Calu3 (cell line): ENCODE data around the gene GAS7. TPM values are rescaled to one million over a fixed set of nuclear protein-coding genes. Genes with fewer than 3 reads are reported as not detected.

Experiments used
- BruUV-seq: library from RNA; stranded (reverse); fragments of 400-500 nt; replicated peaks from 2 replicates; lab custom pipeline; 2021; lab: Mats Ljungman, UMichigan
- CTCF ChIA-PET: fragments of 300-600 bp; sonication (Branson Sonifier 250); formaldehyde crosslinking; loops from one replicate; lab custom pipeline; 2022; ENCODE audit warnings: antibody characterized with exemption; lab: Charles Lee
- DNase-seq: peaks from one replicate; pipeline ENCODE4 v3.0.0; 2022
- H3K27ac Mint-ChIP-seq: one replicate; pipeline ENCODE4 v1.8.0; 2022; ENCODE audit warnings: mixed read lengths; ENCODE audit not compliant: unreplicated experiment
- H3K27me3 Mint-ChIP-seq: one replicate; pipeline ENCODE4 v1.8.0; 2022; ENCODE audit warnings: mixed read lengths; ENCODE audit not compliant: unreplicated experiment
- H3K36me3 Mint-ChIP-seq: one replicate; pipeline ENCODE4 v1.8.0; 2022; ENCODE audit warnings: mild to moderate bottlenecking, moderate library complexity, mixed read lengths; ENCODE audit not compliant: insufficient read depth, unreplicated experiment
- H3K4me1 Mint-ChIP-seq: one replicate; pipeline ENCODE4 v1.8.0; 2022; ENCODE audit warnings: mild to moderate bottlenecking, low read depth, mixed read lengths; ENCODE audit not compliant: unreplicated experiment
- H3K4me3 Mint-ChIP-seq: one replicate; pipeline ENCODE4 v1.8.0; 2022; ENCODE audit warnings: mild to moderate bottlenecking, low read depth, moderate library complexity, mixed read lengths; ENCODE audit not compliant: unreplicated experiment
- H3K9me3 Mint-ChIP-seq: one replicate; pipeline ENCODE4 v1.8.0; 2022; ENCODE audit warnings: low read depth, mixed read lengths; ENCODE audit not compliant: unreplicated experiment
- intact Hi-C: fragments of 100-400 bp; cut with micrococcal nuclease; formaldehyde crosslinking; loops from one replicate; pipeline ENCODE4 v1.10.0; 2022; ENCODE audit not compliant: unreplicated experiment
- total RNA-seq: library from RNA; stranded (reverse); gene quantifications from 2 replicates; pipeline ENCODE4 v1.2.3, GENCODE V29; 2022
- TF ChIP-seq, protein P1 (sequence below): fragments of 200-600 bp; IDR thresholded peaks from one replicate; pipeline ENCODE4 v1.8.0; 2022; ENCODE audit warnings: antibody characterized with exemption; ENCODE audit not compliant: unreplicated experiment

The GAS7 gene
- total RNA-seq, 1 experiment from 2014 or later: 0.42 TPM

DNA sequence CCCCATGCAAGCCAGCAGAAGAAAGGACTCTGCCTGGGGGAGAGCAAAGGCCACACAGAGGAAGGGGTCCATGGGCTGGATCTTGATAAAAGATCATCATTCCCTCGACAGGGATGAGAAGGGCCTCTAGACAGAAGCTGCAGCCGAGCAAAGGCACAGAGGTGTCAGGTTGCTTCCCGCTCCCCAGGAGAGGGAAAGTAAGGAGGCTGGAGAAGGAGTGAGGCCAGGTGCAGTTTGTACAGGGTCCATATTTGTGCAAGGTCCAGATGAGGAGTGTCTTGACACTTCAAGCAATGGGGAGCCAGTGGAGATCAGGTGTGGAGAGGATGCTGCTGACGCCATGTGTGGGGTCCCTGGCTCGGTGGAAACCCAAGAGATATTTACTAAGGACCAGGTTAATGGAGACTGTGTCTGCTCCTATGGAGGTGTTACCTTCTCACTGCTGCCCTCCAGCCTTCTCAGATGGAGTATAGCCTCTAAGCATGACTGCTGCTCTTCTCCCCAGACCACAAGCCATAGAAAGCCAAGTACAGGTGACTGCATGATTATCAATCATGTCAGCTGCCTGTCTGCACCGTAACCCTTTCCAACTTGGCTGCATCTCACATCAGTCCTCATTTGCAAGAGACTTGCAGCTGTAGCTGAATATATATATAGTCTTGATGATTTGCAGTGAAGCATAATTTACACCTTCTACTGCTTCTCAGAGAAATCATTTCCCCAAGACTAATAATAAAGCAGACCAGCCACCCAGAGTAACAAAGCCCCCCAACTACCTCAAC, 21.1 kb downstream of the GAS7 start:
- DNase-seq: no peak
- no TSS peak for BruUV-seq
- intact Hi-C loops: no loop called here
- no peaks in the 10 kb centered on the region for H3K27me3 Mint-ChIP-seq
- H3K27ac Mint-ChIP-seq: no peak overlapping the region
- TF ChIP-seq, protein P1, sequence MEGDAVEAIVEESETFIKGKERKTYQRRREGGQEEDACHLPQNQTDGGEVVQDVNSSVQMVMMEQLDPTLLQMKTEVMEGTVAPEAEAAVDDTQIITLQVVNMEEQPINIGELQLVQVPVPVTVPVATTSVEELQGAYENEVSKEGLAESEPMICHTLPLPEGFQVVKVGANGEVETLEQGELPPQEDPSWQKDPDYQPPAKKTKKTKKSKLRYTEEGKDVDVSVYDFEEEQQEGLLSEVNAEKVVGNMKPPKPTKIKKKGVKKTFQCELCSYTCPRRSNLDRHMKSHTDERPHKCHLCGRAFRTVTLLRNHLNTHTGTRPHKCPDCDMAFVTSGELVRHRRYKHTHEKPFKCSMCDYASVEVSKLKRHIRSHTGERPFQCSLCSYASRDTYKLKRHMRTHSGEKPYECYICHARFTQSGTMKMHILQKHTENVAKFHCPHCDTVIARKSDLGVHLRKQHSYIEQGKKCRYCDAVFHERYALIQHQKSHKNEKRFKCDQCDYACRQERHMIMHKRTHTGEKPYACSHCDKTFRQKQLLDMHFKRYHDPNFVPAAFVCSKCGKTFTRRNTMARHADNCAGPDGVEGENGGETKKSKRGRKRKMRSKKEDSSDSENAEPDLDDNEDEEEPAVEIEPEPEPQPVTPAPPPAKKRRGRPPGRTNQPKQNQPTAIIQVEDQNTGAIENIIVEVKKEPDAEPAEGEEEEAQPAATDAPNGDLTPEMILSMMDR: no peak
- no peaks in the 10 kb centered on the region for H3K36me3 Mint-ChIP-seq
- no peaks in the 10 kb centered on the region for H3K4me1 Mint-ChIP-seq
- H3K9me3 Mint-ChIP-seq: no peaks in the 10 kb centered on the region
- CTCF ChIA-PET: no interaction called here
- no peak overlapping the region for H3K4me3 Mint-ChIP-seq

GRCh38 chr17:10173913-10174312, 24.5 kb downstream of the GAS7 start:
- DNase-seq: no peak
- Mint-ChIP-seq H3K27me3 (peaks cover 15% of the 10 kb centered on the region), H3K4me1 (no peaks in the 10 kb centered on the region), H3K36me3 (no peaks in the 10 kb centered on the region), H3K9me3 (peaks cover 2% of the 10 kb centered on the region), H3K27ac (no peak overlapping the region), H3K4me3 (no peak overlapping the region)
- BruUV-seq: no TSS peak
- CTCF ChIA-PET: no interaction called here
- intact Hi-C loops: no loop called here
- TF ChIP-seq, protein P1: no peak

DNA sequence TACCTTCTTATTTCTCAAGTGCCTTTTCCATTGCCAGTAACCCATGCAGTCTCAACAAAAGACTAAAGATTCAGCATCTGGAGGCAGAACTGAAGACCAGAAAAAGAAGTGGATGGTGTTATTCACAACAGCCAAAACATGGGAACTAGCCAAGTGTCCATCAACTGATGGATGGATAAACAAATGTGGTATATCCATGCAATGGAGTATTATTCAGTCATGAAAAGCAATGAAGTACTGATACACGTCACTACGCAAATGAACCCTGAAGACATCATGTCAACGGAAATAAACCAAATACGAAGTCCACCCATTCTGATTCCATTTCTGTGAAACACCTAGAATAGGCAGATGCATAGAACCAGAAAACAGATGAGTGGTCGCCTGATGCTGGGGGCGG, 25.6 kb downstream of the GAS7 start:
- H3K9me3 Mint-ChIP-seq: peaks cover 2% of the 10 kb centered on the region
- no peaks in the 10 kb centered on the region for H3K36me3 Mint-ChIP-seq
- peaks cover 15% of the 10 kb centered on the region for H3K27me3 Mint-ChIP-seq
- CTCF ChIA-PET: no interaction called here
- intact Hi-C loops: no loop called here
- no peak overlapping the region for H3K4me3 Mint-ChIP-seq
- H3K27ac Mint-ChIP-seq: no peak overlapping the region
- BruUV-seq: no TSS peak
- no peak for DNase-seq
- TF ChIP-seq, protein P1: no peak
- H3K4me1 Mint-ChIP-seq: no peaks in the 10 kb centered on the region

- Mint-ChIP-seq H3K27ac (no peak overlapping the region), H3K4me3 (no peak overlapping the region), H3K9me3 (peaks cover 2% of the 10 kb centered on the region), H3K27me3 (peaks cover 15% of the 10 kb centered on the region), H3K4me1 (no peaks in the 10 kb centered on the region), H3K36me3 (no peaks in the 10 kb centered on the region)
- CTCF ChIA-PET: no interaction called here
- no TSS peak for BruUV-seq
- no peak for DNase-seq
- intact Hi-C loops: no loop called here
- TF ChIP-seq, protein P1: no peak
Observed at GRCh38 chr17:10172241-10172741, 26.1 kb downstream of the GAS7 start.
